Hepatocyte (in vitro differentiated cells): Measurements from ENCODE around the gene PRKCZ.

Experiments used
- CTCF ChIP-seq: fragments of 200-600 bp; sonication (generic); IDR thresholded peaks from 2 replicates; pipeline ENCODE4 v1.5.1; 2016; ENCODE audit warnings: antibody characterized with exemption, mild to moderate bottlenecking; ENCODE audit not compliant: poor library complexity
- EZH2 ChIP-seq: fragments of 200-600 bp; sonication (generic); IDR thresholded peaks from 2 replicates; pipeline ENCODE4 v1.6.1; 2016; ENCODE audit warnings: antibody characterized with exemption, mild to moderate bottlenecking, borderline replicate concordance
- EZH2phosphoT487 ChIP-seq: fragments of 200-600 bp; sonication (generic); IDR thresholded peaks from one replicate; pipeline ENCODE4 v1.6.1; 2018; ENCODE audit warnings: antibody characterized with exemption, mild to moderate bottlenecking, low read depth, moderate library complexity; ENCODE audit not compliant: unreplicated experiment, severe bottlenecking

- TF ChIP-seq CTCF (no peak), EZH2phosphoT487 (no peak), EZH2 (no peak)
These were observed 177.3 kb downstream of the PRKCZ start for GRCh38 chr1:2227346-2228156.
